ENCODE results near the gene MTG1. TPM values are rescaled to one million over a fixed set of nuclear protein-coding genes. Genes with fewer than 3 reads are reported as not detected.

The MTG1 gene
- total and polyA plus RNA-seq, 2 experiments from 2014 or later: 45.7 to 68.6 TPM

- TF ChIP-seq, protein P1, sequence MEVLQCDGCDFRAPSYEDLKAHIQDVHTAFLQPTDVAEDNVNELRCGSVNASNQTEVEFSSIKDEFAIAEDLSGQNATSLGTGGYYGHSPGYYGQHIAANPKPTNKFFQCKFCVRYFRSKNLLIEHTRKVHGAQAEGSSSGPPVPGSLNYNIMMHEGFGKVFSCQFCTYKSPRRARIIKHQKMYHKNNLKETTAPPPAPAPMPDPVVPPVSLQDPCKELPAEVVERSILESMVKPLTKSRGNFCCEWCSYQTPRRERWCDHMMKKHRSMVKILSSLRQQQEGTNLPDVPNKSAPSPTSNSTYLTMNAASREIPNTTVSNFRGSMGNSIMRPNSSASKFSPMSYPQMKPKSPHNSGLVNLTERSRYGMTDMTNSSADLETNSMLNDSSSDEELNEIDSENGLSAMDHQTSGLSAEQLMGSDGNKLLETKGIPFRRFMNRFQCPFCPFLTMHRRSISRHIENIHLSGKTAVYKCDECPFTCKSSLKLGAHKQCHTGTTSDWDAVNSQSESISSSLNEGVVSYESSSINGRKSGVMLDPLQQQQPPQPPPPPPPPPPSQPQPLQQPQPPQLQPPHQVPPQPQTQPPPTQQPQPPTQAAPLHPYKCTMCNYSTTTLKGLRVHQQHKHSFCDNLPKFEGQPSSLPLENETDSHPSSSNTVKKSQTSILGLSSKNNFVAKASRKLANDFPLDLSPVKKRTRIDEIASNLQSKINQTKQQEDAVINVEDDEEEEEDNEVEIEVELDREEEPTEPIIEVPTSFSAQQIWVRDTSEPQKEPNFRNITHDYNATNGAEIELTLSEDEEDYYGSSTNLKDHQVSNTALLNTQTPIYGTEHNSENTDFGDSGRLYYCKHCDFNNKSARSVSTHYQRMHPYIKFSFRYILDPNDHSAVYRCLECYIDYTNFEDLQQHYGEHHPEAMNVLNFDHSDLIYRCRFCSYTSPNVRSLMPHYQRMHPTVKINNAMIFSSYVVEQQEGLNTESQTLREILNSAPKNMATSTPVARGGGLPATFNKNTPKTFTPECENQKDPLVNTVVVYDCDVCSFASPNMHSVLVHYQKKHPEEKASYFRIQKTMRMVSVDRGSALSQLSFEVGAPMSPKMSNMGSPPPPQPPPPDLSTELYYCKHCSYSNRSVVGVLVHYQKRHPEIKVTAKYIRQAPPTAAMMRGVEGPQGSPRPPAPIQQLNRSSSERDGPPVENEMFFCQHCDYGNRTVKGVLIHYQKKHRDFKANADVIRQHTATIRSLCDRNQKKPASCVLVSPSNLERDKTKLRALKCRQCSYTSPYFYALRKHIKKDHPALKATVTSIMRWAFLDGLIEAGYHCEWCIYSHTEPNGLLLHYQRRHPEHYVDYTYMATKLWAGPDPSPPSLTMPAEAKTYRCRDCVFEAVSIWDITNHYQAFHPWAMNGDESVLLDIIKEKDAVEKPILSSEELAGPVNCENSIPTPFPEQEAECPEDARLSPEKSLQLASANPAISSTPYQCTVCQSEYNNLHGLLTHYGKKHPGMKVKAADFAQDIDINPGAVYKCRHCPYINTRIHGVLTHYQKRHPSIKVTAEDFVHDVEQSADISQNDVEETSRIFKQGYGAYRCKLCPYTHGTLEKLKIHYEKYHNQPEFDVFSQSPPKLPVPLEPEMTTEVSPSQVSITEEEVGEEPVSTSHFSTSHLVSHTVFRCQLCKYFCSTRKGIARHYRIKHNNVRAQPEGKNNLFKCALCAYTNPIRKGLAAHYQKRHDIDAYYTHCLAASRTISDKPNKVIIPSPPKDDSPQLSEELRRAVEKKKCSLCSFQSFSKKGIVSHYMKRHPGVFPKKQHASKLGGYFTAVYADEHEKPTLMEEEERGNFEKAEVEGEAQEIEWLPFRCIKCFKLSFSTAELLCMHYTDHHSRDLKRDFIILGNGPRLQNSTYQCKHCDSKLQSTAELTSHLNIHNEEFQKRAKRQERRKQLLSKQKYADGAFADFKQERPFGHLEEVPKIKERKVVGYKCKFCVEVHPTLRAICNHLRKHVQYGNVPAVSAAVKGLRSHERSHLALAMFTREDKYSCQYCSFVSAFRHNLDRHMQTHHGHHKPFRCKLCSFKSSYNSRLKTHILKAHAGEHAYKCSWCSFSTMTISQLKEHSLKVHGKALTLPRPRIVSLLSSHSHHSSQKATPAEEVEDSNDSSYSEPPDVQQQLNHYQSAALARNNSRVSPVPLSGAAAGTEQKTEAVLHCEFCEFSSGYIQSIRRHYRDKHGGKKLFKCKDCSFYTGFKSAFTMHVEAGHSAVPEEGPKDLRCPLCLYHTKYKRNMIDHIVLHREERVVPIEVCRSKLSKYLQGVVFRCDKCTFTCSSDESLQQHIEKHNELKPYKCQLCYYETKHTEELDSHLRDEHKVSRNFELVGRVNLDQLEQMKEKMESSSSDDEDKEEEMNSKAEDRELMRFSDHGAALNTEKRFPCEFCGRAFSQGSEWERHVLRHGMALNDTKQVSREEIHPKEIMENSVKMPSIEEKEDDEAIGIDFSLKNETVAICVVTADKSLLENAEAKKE (CRISPR knock-in tag; IDR thresholded peaks at IDR 0.05): no peak
- TF ChIP-seq EZH2 (IDR thresholded peaks at IDR 0.05; ENCODE audit: low read depth, unreplicated experiment) (no peak), STAT1 (IDR thresholded peaks at IDR 0.05; ENCODE audit: unreplicated experiment) (no peak), EZH2phosphoT487 (IDR thresholded peaks at IDR 0.05; ENCODE audit: unreplicated experiment) (no peak), JUNB (IDR thresholded peaks at IDR 0.05; ENCODE audit: unreplicated experiment) (no peak), POLR2AphosphoS5 (IDR thresholded peaks at IDR 0.05; ENCODE audit: low read depth) (no peak)
- TF ChIP-seq, protein P2, sequence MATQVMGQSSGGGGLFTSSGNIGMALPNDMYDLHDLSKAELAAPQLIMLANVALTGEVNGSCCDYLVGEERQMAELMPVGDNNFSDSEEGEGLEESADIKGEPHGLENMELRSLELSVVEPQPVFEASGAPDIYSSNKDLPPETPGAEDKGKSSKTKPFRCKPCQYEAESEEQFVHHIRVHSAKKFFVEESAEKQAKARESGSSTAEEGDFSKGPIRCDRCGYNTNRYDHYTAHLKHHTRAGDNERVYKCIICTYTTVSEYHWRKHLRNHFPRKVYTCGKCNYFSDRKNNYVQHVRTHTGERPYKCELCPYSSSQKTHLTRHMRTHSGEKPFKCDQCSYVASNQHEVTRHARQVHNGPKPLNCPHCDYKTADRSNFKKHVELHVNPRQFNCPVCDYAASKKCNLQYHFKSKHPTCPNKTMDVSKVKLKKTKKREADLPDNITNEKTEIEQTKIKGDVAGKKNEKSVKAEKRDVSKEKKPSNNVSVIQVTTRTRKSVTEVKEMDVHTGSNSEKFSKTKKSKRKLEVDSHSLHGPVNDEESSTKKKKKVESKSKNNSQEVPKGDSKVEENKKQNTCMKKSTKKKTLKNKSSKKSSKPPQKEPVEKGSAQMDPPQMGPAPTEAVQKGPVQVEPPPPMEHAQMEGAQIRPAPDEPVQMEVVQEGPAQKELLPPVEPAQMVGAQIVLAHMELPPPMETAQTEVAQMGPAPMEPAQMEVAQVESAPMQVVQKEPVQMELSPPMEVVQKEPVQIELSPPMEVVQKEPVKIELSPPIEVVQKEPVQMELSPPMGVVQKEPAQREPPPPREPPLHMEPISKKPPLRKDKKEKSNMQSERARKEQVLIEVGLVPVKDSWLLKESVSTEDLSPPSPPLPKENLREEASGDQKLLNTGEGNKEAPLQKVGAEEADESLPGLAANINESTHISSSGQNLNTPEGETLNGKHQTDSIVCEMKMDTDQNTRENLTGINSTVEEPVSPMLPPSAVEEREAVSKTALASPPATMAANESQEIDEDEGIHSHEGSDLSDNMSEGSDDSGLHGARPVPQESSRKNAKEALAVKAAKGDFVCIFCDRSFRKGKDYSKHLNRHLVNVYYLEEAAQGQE (IDR thresholded peaks at IDR 0.05; ENCODE audit: unreplicated experiment): no peak
Observed at GRCh38 chr10:133399123-133399601, 5.2 kb downstream of the MTG1 start (continued).
